ENCODE measurements around the gene HIGD1A.
"Not testable (repeated sequence)": the region's sequence is repeated elsewhere in the genome, so short reads cannot be mapped to it uniquely, and the experiment has no call there.

Gene HIGD1A

GRCh38 chr3:42829083-42829627, 24.9 kb upstream of the HIGD1A start:
- DNase-seq (ENCODE audit: low spot score) = no peak

DNA sequence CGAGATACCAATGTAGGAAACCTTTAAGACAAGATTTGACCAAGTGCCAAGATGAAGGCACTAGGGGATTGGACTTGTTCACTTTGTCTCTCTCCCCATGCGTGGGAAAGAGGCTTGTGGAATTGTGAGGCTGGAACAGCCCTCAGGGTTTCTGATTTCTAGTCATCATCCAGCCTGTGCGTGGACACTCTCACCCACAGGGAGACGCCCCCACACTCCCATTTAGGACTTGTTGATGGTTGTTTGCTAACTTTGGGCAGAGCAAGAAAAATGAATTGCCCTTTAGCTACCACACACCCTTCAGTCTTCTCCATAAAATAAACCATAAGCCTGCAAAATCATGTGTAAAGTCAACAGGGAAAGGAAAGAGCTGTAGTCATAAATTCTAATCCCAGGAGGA, 23.4 kb upstream of the HIGD1A start:
- no peak for DNase-seq (ENCODE audit: low spot score)

DNA sequence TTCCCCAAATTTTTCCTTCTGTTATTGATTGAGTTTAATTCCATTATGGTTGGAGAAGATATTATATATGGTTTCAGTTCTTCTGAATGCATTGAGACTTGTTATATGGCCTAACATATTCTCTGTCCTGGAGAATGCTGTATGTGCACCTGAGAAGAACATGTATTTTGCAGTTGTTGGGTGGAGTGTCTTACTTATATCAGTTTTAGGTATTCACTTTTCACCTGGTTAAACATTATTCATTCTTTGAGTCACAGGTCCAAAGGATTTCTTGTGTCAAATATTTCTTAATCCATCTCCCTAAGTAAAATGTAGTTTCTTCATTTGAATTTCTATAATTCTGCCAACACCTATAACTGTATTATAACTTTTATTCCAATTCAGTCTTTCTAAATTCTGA, 22.7 kb upstream of the HIGD1A start:
- no peak for DNase-seq (ENCODE audit: low spot score)

GRCh38 chr3:42826141-42826540, 21.9 kb upstream of the HIGD1A start:
- no peak for DNase-seq (ENCODE audit: low spot score)

DNA sequence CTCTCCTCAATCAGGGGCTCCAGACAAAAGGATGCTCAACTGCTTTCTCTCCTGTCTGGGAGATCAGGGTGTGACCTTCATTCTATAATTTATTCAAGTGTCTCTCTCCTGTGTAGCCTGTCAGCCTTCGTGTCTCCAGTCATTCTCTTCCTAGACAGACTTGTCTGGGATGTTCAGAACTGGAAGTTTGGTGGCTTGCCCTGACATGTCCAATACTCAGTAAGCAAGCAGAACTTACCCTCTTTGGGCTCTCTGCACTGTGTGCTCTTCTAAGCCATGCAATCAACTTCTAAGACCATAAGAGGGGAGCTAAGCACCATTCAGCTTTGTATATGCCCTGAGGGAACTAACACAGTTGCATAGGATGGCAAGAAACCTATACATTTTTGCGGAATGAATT, 19.1 kb upstream of the HIGD1A start:
- no peak for DNase-seq (ENCODE audit: low spot score)

DNA sequence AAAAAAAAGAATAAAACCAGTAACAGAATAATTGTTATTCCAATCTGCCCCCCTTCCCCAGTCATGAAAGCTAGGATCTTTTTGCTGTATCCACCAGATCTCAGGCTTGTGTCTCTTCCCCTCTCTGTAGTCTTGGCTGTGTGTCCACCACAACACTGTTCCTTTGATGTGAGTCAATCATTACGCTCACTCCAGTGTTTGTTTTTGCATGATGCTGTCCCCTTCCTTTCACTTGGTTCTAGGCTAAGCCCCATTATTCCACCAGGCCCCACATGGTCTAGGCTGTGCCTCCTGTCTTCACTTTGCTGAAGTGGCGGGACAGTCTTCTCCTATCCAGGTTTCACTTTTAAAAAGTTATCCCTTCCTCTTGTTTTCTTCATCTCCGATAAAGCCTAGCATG, 18.5 kb upstream of the HIGD1A start:
- no peak for DNase-seq (ENCODE audit: low spot score)

DNA sequence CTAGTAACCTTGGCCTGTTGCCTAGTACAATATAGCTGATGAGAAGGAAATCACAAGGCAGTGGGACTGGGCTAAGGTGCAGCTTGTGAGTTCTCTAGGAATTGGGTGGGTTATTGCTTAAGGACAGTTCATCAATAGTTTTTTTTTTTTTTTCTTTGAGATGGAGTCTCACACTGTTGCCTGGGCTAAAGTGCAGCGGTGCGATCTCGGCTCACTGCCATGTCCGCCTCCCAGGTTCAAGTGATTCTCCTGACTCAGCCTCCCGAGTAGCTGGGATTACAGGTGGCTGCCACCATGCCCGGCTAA, 16.4 kb upstream of the HIGD1A start:
- no peak for DNase-seq (ENCODE audit: low spot score)

- DNase-seq (ENCODE audit: low spot score) = no peak
Observed at GRCh38 chr3:42819351-42819965, 15.2 kb upstream of the HIGD1A start.

- DNase-seq (ENCODE audit: low spot score) = no peak
Observed at GRCh38 chr3:42815826-42816225, 11.5 kb upstream of the HIGD1A start.

DNA sequence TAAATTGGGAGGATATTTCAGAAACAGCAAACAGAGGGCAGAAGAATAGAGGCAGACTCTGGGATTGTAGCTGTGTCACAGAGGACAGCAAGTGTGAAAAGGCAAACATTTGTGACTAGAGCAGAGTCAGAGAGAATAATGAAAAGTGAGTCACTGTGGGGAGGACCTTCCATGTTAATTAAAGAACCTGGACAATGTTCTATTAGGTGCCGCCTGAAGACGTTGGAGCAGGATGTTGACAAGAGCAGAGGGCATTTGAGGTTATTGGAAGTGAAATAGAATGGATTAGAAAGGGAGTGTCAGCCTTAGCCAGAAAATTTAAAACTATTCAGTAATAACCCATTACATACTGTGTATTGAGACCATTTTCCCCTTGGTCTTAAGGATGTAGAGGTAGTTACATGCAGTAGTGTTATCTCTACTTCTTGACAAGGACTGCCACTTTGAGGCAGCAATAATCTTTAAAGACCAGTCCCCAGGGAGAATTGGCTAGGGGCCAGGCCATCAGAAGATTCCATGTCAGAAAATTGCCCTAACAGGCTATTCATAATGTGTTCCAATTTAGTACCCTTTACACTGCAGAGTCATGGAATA, 10.7 kb upstream of the HIGD1A start:
- no peak for DNase-seq (ENCODE audit: low spot score)

- DNase-seq (ENCODE audit: low spot score) = no peak
Observed at GRCh38 chr3:42814246-42814645, 10.0 kb upstream of the HIGD1A start.

DNA sequence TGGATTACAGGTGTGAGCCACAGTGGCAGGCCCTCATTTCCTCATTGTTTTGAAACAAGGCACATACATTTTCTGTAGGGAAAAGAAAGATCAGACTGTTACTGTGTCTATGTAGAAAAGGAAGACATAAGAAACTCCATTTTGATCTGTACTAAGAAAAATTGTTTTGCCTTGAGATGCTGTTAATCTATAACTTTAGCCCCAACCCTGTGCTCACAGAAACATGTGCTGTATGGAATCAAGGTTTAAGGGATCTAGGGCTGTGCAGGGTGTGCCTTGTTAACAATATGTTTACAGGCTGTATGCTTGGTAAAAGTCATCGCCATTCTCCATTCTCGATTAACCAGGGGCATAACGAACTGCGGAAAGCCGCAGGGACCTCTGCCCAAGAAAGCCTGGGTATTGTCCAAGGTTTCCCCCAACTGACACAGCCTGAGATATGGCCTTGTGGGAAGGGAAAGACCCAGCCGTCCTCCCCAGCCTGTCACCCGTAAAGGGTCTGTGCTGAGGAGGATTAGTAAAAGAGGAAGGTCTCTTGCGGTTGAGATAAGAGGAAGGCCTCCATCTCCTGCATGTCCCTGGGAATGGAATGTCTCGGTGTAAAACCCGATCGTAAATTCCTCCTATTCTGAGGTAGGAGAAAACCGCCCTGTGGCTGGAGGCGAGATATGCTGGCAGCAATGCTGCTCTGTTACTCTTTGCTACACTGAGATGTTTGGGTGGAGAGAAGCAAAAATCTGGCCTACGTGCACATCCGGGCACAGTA, 7.0 kb upstream of the HIGD1A start:
- DNase-seq (ENCODE audit: low spot score) = not testable (repeated sequence)

DNA sequence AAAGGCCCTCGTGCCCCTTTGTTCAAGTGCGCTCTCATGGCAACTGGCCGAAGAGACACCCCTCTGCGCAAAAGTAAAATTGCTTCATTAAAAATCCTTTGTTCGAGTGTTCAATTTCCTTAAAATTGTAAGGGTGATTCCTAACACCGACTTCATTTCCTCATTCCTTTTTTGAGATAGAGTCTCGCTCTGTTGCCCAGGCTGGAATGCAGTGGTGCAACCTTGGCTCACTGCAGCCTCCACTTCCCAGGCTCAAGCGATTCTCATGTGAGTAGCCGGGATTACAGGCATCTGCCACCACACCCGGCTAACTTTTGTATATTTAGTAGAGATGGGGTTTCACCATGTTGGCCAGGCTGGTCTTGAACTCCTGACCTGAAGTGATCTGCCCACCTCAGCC, 6.4 kb upstream of the HIGD1A start:
- not testable (repeated sequence) for DNase-seq (ENCODE audit: low spot score)

DNA sequence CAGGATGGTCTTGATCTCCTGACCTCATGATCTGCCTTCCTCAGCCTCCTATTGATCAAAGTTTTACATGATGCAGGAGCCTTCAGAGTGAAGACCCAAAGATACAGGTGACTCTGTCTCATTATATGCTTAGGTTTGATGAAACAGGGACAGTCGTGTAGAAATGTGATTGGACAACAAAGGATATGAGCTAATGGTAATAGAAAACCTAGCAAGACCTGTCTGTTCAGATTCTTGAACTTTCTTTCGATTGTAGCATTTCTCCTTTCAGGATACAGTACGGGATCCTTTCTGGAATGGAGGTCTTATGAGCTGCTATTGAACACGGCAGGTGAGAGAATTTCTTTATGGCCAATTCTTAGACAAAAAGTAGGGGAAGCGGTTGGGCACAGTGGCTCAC, 4.9 kb upstream of the HIGD1A start, which contains the start of gene ACKR2:
Gene ACKR2 (plus strand): TSS at position 244 of the 400 bp plus-strand sequence. CDS start 55,058 bp downstream, outside the sequence.
- DNase-seq (ENCODE audit: low spot score) = no peak

- DNase-seq (ENCODE audit: low spot score) = no peak
Observed at GRCh38 chr3:42807929-42808328, 3.6 kb upstream of the HIGD1A start.

DNA sequence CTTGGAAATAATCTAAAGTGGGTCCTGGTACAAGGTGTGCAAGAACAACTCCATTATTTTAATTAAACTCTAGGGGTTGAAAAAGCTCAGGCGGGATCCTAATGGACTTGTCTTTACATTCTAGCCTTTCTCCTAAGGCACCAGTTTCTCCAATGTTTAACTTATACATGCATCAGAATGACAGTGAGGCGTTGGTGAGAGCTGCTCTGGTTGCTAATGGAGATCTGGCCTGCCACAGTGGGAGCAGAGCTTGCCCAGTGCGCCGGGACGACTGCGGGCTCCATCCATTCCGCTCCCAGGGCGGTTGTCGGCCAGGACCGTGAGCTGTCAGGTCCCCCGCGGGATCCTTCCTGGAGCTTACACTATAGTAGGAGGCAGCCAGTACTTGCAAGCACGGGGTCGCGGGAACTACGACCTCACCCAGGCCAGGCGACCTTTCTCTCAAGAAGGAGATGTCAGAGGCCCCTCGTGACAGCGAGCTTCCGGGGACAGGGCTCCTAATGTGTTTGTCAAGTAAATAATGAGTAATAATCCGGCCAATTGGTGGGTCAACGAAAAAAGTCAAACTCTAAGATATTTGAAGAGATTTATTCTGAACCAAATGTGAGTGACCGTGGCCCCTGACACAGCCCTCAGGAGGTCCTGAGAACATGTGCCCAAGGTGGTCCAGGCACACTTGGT, 991 bp upstream of the HIGD1A start:
- no peak for DNase-seq (ENCODE audit: low spot score)

GRCh38 chr3:42804831-42805132, 492 bp upstream of the HIGD1A start:
- DNase-seq (ENCODE audit: low spot score) = no peak

DNA sequence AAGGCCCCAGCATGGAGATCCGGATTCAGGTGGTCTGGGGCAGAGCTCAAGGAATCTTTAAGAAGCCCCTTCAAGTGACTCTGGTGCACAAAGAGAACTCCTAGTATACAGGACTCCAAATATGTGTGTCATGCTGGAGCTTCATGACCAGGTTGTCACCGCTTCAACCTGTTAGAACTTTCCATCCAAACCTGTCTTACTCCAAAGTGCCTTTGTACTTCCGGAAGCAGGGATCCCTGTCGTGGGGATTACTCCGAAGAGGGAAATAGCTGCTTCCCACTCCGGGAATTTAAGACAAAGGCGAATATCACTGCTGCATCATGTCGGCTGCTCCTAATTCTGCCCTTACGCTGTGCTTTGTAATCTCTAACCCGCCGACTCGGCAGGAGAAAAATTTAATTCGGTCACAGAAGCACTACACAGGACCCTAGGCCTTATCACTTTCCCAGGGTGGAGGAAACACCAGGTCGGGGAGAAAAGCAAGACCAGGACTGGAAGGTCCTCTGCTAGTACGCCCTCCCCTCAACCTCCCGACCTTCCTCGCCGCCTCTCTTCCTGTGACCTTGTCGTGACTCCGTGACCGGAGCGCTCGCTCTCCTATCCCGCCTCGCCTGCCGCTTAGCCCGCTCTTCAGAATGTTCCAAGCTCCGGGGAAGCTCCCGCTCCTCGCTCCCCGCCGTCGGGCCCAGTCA, 730 bp downstream of the HIGD1A start:
- no peak for DNase-seq (ENCODE audit: low spot score)

- no peak for DNase-seq (ENCODE audit: low spot score)
Observed at GRCh38 chr3:42802876-42803413, 1.3 kb downstream of the HIGD1A start.

DNA sequence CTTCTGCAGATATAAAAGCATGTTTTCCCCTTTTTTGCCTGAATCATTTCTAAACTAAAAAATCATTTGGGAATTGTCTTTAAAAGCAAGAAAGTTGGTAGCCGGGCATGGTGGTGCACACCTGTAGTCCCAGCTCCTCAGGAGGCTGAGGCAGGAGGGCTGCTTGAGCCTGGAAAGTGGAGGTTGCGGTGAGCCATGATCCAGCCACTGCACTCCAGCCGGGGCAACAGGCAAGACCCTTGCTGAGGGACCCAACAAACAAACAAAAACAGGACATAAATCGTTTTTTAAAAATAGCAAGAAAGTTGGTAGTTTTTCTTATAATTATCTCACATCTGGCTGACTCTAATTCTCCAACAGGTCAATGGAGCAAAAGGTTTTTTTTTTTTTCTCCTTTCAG, 2.5 kb downstream of the HIGD1A start:
- no peak for DNase-seq (ENCODE audit: low spot score)

- no peak for DNase-seq (ENCODE audit: low spot score)
Observed at GRCh38 chr3:42801048-42801620, 3.2 kb downstream of the HIGD1A start.

- DNase-seq (ENCODE audit: low spot score) = no peak
Observed at GRCh38 chr3:42800251-42800650, 4.0 kb downstream of the HIGD1A start.
